H9 (cell line): Measurements from ENCODE around the gene SDK1. TPM values are rescaled to one million over a fixed set of nuclear protein-coding genes. Genes with fewer than 3 reads are reported as not detected.

ENCODE experiments used
- DNase-seq: peaks from one replicate; pipeline ENCODE4 v3.0.0-alpha.2; 2017
- H2AFZ ChIP-seq: one replicate; pipeline ENCODE4 v1.6.1; 2013; ENCODE audit warnings: mild to moderate bottlenecking, low read length, control low read depth, moderate library complexity
- H2AK5ac ChIP-seq: 2 replicates; pipeline ENCODE4 v1.6.1; 2013; ENCODE audit warnings: low read length, control low read depth, mixed read lengths; ENCODE audit not compliant: insufficient read length
- H2BK120ac ChIP-seq: one replicate; pipeline ENCODE4 v1.6.1; 2013; ENCODE audit warnings: low read depth, mild to moderate bottlenecking, low read length, control low read depth, inconsistent platforms; ENCODE audit not compliant: poor library complexity, severe bottlenecking
- H2BK12ac ChIP-seq: 2 replicates; pipeline ENCODE4 v1.6.1; 2013; ENCODE audit warnings: low read length, control low read depth, mixed read lengths, low read depth; ENCODE audit not compliant: insufficient read length
- H2BK15ac ChIP-seq: 2 replicates; pipeline ENCODE4 v1.6.1; 2013; ENCODE audit warnings: low read depth, low read length, control low read depth
- H2BK20ac ChIP-seq: one replicate; pipeline ENCODE4 v1.6.1; 2013; ENCODE audit warnings: low read depth, mild to moderate bottlenecking, low read length, control low read depth, inconsistent platforms; ENCODE audit not compliant: poor library complexity, severe bottlenecking
- H2BK5ac ChIP-seq: 2 replicates; pipeline ENCODE4 v1.6.1; 2013; ENCODE audit warnings: low read length, control low read depth, mixed read lengths; ENCODE audit not compliant: insufficient read length
- H3K14ac ChIP-seq: 2 replicates; pipeline ENCODE4 v1.6.1; 2013; ENCODE audit warnings: low read length, control low read depth; ENCODE audit not compliant: insufficient read depth
- H3K18ac ChIP-seq: 2 replicates; pipeline ENCODE4 v1.6.1; 2013; ENCODE audit warnings: low read depth, mild to moderate bottlenecking, mixed read lengths, low read length, control low read depth; ENCODE audit not compliant: insufficient read length
- H3K23ac ChIP-seq: 2 replicates; pipeline ENCODE4 v1.6.1; 2013; ENCODE audit warnings: low read length, control low read depth, mixed read lengths, low read depth; ENCODE audit not compliant: insufficient read length
- H3K23me2 ChIP-seq: 2 replicates; pipeline ENCODE4 v1.6.1; 2013; ENCODE audit warnings: low read depth, mild to moderate bottlenecking, mixed read lengths, low read length, control low read depth; ENCODE audit not compliant: insufficient read length, poor library complexity, severe bottlenecking
- H3K27ac ChIP-seq: 2 replicates; pipeline ENCODE4 v1.5.1; 2013; ENCODE audit warnings: low read length, control low read depth, mixed read lengths, low read depth; ENCODE audit not compliant: insufficient read length
- H3K27me3 ChIP-seq: 2 replicates; pipeline ENCODE4 v1.6.1; 2013; ENCODE audit warnings: low read length, control low read depth, inconsistent platforms; ENCODE audit not compliant: insufficient read depth
- H3K4ac ChIP-seq: 2 replicates; pipeline ENCODE4 v1.6.1; 2013; ENCODE audit warnings: low read depth, mild to moderate bottlenecking, control low read depth, inconsistent platforms, low read length, moderate library complexity
- H3K4me1 ChIP-seq: 2 replicates; pipeline ENCODE4 v1.6.1; 2013; ENCODE audit warnings: low read length, control low read depth, inconsistent platforms; ENCODE audit not compliant: insufficient read depth
- H3K4me2 ChIP-seq: 2 replicates; pipeline ENCODE4 v1.6.1; 2013; ENCODE audit warnings: low read length, control low read depth, mixed read lengths; ENCODE audit not compliant: insufficient read length, insufficient read depth
- H3K56ac ChIP-seq: 2 replicates; pipeline ENCODE4 v1.6.1; 2013; ENCODE audit warnings: low read depth, mild to moderate bottlenecking, mixed read lengths, low read length, control low read depth; ENCODE audit not compliant: insufficient read length
- H3K79me1 ChIP-seq: 2 replicates; pipeline ENCODE4 v1.6.1; 2013; ENCODE audit warnings: low read depth, mild to moderate bottlenecking, moderate library complexity, low read length, control low read depth, inconsistent platforms; ENCODE audit not compliant: insufficient read depth, poor library complexity, severe bottlenecking
- H3K79me2 ChIP-seq: 2 replicates; pipeline ENCODE4 v1.6.1; 2013; ENCODE audit warnings: low read length, control low read depth, inconsistent platforms; ENCODE audit not compliant: insufficient read depth
- H3K9ac ChIP-seq: 2 replicates; pipeline ENCODE4 v1.6.1; 2013; ENCODE audit warnings: low read length, control low read depth, mixed read lengths; ENCODE audit not compliant: insufficient read length; ENCODE audit errors: extremely low read depth
- H3K9me3 ChIP-seq: one replicate; pipeline ENCODE4 v1.6.1; 2013; ENCODE audit warnings: low read depth, low read length, inconsistent platforms; ENCODE audit not compliant: control insufficient read depth
- H3T11ph ChIP-seq: one replicate; pipeline ENCODE4 v1.6.1; 2013; ENCODE audit warnings: mild to moderate bottlenecking, low read length, control low read depth, inconsistent platforms
- H4K20me1 ChIP-seq: one replicate; pipeline ENCODE4 v1.6.1; 2013; ENCODE audit not compliant: control insufficient read depth, insufficient read length, insufficient read depth
- H4K5ac ChIP-seq: 2 replicates; pipeline ENCODE4 v1.6.1; 2013; ENCODE audit warnings: low read depth, mild to moderate bottlenecking, mixed read lengths, low read length, control low read depth; ENCODE audit not compliant: insufficient read length
- H4K8ac ChIP-seq: replicated peaks from 2 replicates; pipeline ENCODE4 v1.6.1; 2013; ENCODE audit warnings: low read length, control low read depth, mixed read lengths, low read depth; ENCODE audit not compliant: insufficient read length
- H4K91ac ChIP-seq: 2 replicates; pipeline ENCODE4 v1.6.1; 2013; ENCODE audit warnings: low read depth, mild to moderate bottlenecking, moderate library complexity, mixed read lengths, low read length, control low read depth; ENCODE audit not compliant: insufficient read length
- H3K27ac Mint-ChIP-seq, 3 experiments: 2 replicates in 2 of 3; 3 replicates in 1 of 3; pipeline ENCODE4 v1.8.0; 2020 to 2021; ENCODE audit warnings: mixed read lengths in 3 of 3, mild to moderate bottlenecking in 1 of 3, moderate library complexity in 1 of 3
- H3K27me3 Mint-ChIP-seq: 2 replicates; pipeline ENCODE4 v1.8.0; 2021; ENCODE audit warnings: low read depth, mild to moderate bottlenecking, moderate library complexity, mixed read lengths
- H3K36me3 Mint-ChIP-seq, 3 experiments: 2 replicates in 2 of 3; 3 replicates in 1 of 3; pipeline ENCODE4 v1.8.0; 2020 to 2021; ENCODE audit warnings: low read depth in 3 of 3, mixed read lengths in 3 of 3; ENCODE audit not compliant: insufficient read depth in 1 of 3
- H3K4me1 Mint-ChIP-seq, 2 experiments: 2 replicates each; pipeline ENCODE4 v1.8.0; 2020; ENCODE audit warnings: mixed read lengths in 2 of 2
- H3K4me3 Mint-ChIP-seq, 2 experiments: 2 replicates in 1 of 2; 3 replicates in 1 of 2; pipeline ENCODE4 v1.8.0; 2020 to 2021; ENCODE audit warnings: mild to moderate bottlenecking in 2 of 2, mixed read lengths in 2 of 2, moderate library complexity in 1 of 2
- H3K9me3 Mint-ChIP-seq, 2 experiments: 2 replicates in 1 of 2; 3 replicates in 1 of 2; pipeline ENCODE4 v1.8.0; 2020; ENCODE audit warnings: mild to moderate bottlenecking in 2 of 2, mixed read lengths in 2 of 2, moderate library complexity in 1 of 2
- WGBS: extraction: QIAGEN DNeasy Blood & Tissue Kit; methylation state at CpG from one replicate; pipeline ENCODE4 v1.1.7; 2013; ENCODE audit warnings: missing lambda C conversion rate, low lambda C conversion rate, mixed read lengths; ENCODE audit not compliant: insufficient read length; ENCODE audit errors: extremely low coverage; 5-methylcytosine and 5-hydroxymethylcytosine counted together
- total RNA-seq: library from RNA; stranded (reverse); gene quantifications from 2 replicates; pipeline ENCODE4 v1.2.1, GENCODE V29; 2021
- TF ChIP-seq, protein P1 (sequence below): fragments of 200-600 bp; sonication (generic); conservative IDR thresholded peaks from 3 replicates; pipeline ENCODE4 v1.8.0; 2021; ENCODE audit warnings: antibody characterized with exemption, mild to moderate bottlenecking

SDK1 gene
- total RNA-seq, 1 experiment from 2014 or later = 8.7 TPM

DNA sequence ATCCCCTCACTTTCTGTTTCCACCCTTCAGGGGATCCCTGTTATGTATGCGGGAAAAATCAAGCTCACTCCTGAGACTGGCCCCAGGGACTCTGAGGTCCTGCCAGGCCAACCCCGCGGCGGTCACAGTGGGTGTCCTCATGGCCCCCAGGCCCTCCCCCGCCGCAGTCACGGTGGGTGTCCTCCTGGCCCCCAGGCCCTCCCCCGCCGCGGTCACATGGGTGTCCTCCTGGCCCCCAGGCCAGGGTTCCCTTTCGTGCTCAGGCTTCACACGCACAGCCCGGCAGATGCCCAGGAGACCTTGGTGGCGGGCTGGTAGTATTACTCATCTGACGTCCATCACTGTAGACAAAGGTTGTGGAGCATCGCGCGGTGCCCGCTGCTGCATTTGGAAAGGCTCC is 890.0 kb downstream of the SDK1 start:
- no peak overlapping the region for H3K56ac ChIP-seq
- no peaks in the 10 kb centered on the region for H3K23me2 ChIP-seq
- H2BK15ac ChIP-seq = no peak overlapping the region
- no peak for DNase-seq
- no peak overlapping the region for H3K4me2 ChIP-seq
- H3K79me2 ChIP-seq = no peaks in the 10 kb centered on the region
- no peaks in the 10 kb centered on the region for H3K27me3 ChIP-seq
- no peak overlapping the region for H3K18ac ChIP-seq
- no peak overlapping the region for H4K91ac ChIP-seq
- Mint-ChIP-seq H3K4me3 (no peak overlapping the region), H3K9me3 (no peaks in the 10 kb centered on the region; a peak in 1 of 5 replicates), H3K36me3 (peaks cover 2 to 4% (median 2%) of the 10 kb centered on the region in 3 experiments; a peak in 3 of 7 replicates), H3K4me1 (peaks cover 10 to 27% of the 10 kb centered on the region in 2 experiments), H3K27me3 (no peaks in the 10 kb centered on the region; the same call in 1 of the 2 replicates), H3K27ac (no peak overlapping the region)
- no peak overlapping the region for H3K9ac ChIP-seq
- no peak overlapping the region for H4K8ac ChIP-seq
- no peak overlapping the region for H2BK120ac ChIP-seq
- H2AK5ac ChIP-seq = no peak overlapping the region
- WGBS = no CpG with 5 or more reads among the region's 19 CpGs
- no peak overlapping the region for H2BK20ac ChIP-seq
- H3K79me1 ChIP-seq = no peaks in the 10 kb centered on the region
- H3K23ac ChIP-seq = no peak overlapping the region
- no peaks in the 10 kb centered on the region for H3K4me1 ChIP-seq
- H3K4ac ChIP-seq = no peak overlapping the region
- TF ChIP-seq, protein P1, sequence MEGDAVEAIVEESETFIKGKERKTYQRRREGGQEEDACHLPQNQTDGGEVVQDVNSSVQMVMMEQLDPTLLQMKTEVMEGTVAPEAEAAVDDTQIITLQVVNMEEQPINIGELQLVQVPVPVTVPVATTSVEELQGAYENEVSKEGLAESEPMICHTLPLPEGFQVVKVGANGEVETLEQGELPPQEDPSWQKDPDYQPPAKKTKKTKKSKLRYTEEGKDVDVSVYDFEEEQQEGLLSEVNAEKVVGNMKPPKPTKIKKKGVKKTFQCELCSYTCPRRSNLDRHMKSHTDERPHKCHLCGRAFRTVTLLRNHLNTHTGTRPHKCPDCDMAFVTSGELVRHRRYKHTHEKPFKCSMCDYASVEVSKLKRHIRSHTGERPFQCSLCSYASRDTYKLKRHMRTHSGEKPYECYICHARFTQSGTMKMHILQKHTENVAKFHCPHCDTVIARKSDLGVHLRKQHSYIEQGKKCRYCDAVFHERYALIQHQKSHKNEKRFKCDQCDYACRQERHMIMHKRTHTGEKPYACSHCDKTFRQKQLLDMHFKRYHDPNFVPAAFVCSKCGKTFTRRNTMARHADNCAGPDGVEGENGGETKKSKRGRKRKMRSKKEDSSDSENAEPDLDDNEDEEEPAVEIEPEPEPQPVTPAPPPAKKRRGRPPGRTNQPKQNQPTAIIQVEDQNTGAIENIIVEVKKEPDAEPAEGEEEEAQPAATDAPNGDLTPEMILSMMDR = no peak
- no peak overlapping the region for H3K14ac ChIP-seq
- H2BK5ac ChIP-seq = no peak overlapping the region
- H4K20me1 ChIP-seq = no peaks in the 10 kb centered on the region
- no peak overlapping the region for H4K5ac ChIP-seq
- H3K27ac ChIP-seq = no peak overlapping the region
- H3T11ph ChIP-seq = no peak overlapping the region
- no peak overlapping the region for H2BK12ac ChIP-seq
- H3K9me3 ChIP-seq = no peaks in the 10 kb centered on the region
- no peak overlapping the region for H2AFZ ChIP-seq
